Endothelial cell (in vitro differentiated cells): ENCODE results near the gene SCFD2. TPM values are rescaled to one million over a fixed set of nuclear protein-coding genes. Genes with fewer than 3 reads are reported as not detected.

ENCODE experiments used
- DNase-seq: peaks from one replicate; pipeline ENCODE4 v3.0.0; 2021; ENCODE audit warnings: low spot score
- H3K27ac Mint-ChIP-seq: one replicate; pipeline ENCODE4 v1.8.0; 2021; ENCODE audit warnings: mixed read lengths, inconsistent platforms; ENCODE audit not compliant: unreplicated experiment
- H3K27me3 Mint-ChIP-seq: one replicate; pipeline ENCODE4 v1.8.0; 2021; ENCODE audit warnings: mild to moderate bottlenecking, moderate library complexity, mixed read lengths, inconsistent platforms; ENCODE audit not compliant: unreplicated experiment
- H3K36me3 Mint-ChIP-seq: one replicate; pipeline ENCODE4 v1.8.0; 2021; ENCODE audit warnings: mild to moderate bottlenecking, low read depth, mixed read lengths, inconsistent platforms; ENCODE audit not compliant: unreplicated experiment
- H3K4me1 Mint-ChIP-seq: one replicate; pipeline ENCODE4 v1.8.0; 2021; ENCODE audit warnings: mild to moderate bottlenecking, mixed read lengths, inconsistent platforms; ENCODE audit not compliant: unreplicated experiment
- H3K4me3 Mint-ChIP-seq: one replicate; pipeline ENCODE4 v1.8.0; 2021; ENCODE audit warnings: mild to moderate bottlenecking, mixed read lengths, inconsistent platforms; ENCODE audit not compliant: unreplicated experiment
- H3K9me3 Mint-ChIP-seq: one replicate; pipeline ENCODE4 v1.8.0; 2021; ENCODE audit warnings: mixed read lengths, inconsistent platforms; ENCODE audit not compliant: unreplicated experiment
- CTCF ChIP-seq: fragments of 200-600 bp; sonication (generic); IDR thresholded peaks from one replicate; pipeline ENCODE4 v1.5.0; 2021; ENCODE audit warnings: antibody characterized with exemption; ENCODE audit not compliant: unreplicated experiment
- total RNA-seq: library from RNA; stranded (reverse); fragmentation: NEBNext Ultra II Directional; extraction: Animal tissue kit (Norgen Biotek cat#: 25700); gene quantifications from one replicate; pipeline ENCODE4 v1.2.1, GENCODE V29; 2021; ENCODE audit not compliant: unreplicated experiment

Gene SCFD2
- total RNA-seq, 1 donor from 2014 or later, result 13.6 TPM

GRCh38 chr4:53376900-53377299, 11.0 kb upstream of the SCFD2 start:
- no peak for TF ChIP-seq CTCF
- Mint-ChIP-seq H3K27ac (peak overlapping the region; percentile 94), H3K36me3 (no peaks in the 10 kb centered on the region)

GRCh38 chr4:53374777-53375258, 9.0 kb upstream of the SCFD2 start:
- H3K27ac Mint-ChIP-seq, result no peak overlapping the region

More at GRCh38 chr4:53376900-53377299, 11.0 kb upstream of the SCFD2 start:
- Mint-ChIP-seq H3K27me3 (peaks cover 10% of the 10 kb centered on the region), H3K4me3 (peak overlapping the region; percentile 99), H3K9me3 (no peaks in the 10 kb centered on the region), H3K4me1 (peaks cover 19% of the 10 kb centered on the region)
- DNase-seq, result no peak

DNA sequence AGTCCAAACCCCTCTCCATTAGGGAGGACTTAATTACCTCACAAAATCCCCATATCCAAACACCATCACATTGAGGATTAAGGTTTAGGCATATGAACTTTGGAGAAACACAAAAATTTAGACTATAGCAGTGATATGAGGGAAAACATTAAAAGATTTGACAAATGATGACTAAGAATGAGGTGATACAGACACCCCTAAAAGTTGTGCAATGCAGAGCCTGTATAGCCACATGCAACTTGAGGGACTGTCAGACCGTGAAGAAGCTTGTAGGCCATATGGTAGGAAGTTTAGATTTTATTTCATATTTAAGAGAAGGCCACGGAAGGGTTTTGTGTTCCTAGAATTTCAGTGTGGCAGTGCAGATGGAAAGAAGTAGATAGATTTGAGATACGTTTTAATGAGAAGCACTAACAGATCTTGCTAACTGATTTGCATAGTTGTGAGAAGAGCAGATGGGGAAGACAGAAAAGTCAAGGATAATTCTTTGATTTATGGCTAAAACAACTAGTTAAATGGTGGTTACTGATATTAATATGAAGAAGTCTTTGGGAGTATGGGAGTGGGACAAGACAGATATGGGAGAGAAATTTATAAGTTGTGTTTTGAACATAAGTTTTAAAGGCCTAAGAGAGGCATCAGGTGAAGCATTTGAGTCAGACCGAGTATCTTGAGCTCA, 6.1 kb upstream of the SCFD2 start:
- peaks cover 4% of the 10 kb centered on the region for H3K4me1 Mint-ChIP-seq
- no peak overlapping the region for H3K4me3 Mint-ChIP-seq
- H3K36me3 Mint-ChIP-seq, result no peaks in the 10 kb centered on the region
- peaks cover 12% of the 10 kb centered on the region for H3K27me3 Mint-ChIP-seq
- no peak for TF ChIP-seq CTCF
- no peak overlapping the region for H3K27ac Mint-ChIP-seq
- no peak for DNase-seq
- H3K9me3 Mint-ChIP-seq, result no peaks in the 10 kb centered on the region

More at GRCh38 chr4:53374777-53375258, 9.0 kb upstream of the SCFD2 start:
- Mint-ChIP-seq H3K36me3 (no peaks in the 10 kb centered on the region), H3K27me3 (peaks cover 10% of the 10 kb centered on the region), H3K9me3 (no peaks in the 10 kb centered on the region), H3K4me3 (no peak overlapping the region), H3K4me1 (peaks cover 15% of the 10 kb centered on the region)
- no peak for TF ChIP-seq CTCF
- DNase-seq, result no peak

- Mint-ChIP-seq H3K36me3 (peaks cover 5% of the 10 kb centered on the region), H3K4me3 (no peak overlapping the region), H3K27me3 (peaks cover 11% of the 10 kb centered on the region), H3K9me3 (no peaks in the 10 kb centered on the region), H3K27ac (no peak overlapping the region), H3K4me1 (peaks cover 6% of the 10 kb centered on the region)
- no peak for DNase-seq
- no peak for TF ChIP-seq CTCF
These were observed 5.2 kb upstream of the SCFD2 start for GRCh38 chr4:53371049-53371448.

- Mint-ChIP-seq H3K27me3 (peaks cover 9% of the 10 kb centered on the region), H3K36me3 (peaks cover 5% of the 10 kb centered on the region), H3K27ac (no peak overlapping the region), H3K4me3 (no peak overlapping the region), H3K9me3 (no peaks in the 10 kb centered on the region), H3K4me1 (peaks cover 13% of the 10 kb centered on the region)
- no peak for DNase-seq
- no peak for TF ChIP-seq CTCF
These were observed 1.9 kb upstream of the SCFD2 start for GRCh38 chr4:53367721-53368120.
